ENCODE results near the gene BPIFB1. TPM values are rescaled to one million over a fixed set of nuclear protein-coding genes. Genes with fewer than 3 reads are reported as not detected.

Gene BPIFB1
- total and polyA plus RNA-seq, 9 of the 15 experiments (the other 6 are each of a cell fraction or from before 2014, with no cell fraction given) = not detected

DNA sequence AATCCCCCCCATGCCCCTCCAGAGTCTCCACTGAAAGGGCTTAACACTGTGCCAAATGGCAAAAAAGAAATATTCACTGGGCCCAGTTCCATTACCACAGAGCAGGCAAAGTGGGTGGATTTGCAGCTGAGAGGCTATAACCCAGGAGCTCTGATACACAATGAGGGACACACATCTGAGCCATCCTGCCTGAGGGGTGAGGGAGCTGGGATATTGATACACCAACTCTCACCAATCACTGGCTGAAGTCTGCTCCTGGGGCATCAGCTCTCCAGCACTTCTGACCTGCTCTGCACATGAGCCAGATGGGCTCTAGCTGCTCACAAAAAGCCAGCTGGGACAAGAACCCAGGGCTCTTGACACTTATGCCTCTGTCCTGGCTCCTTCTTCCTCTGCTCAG, 4.9 kb downstream of the BPIFB1 start (continued):
- TF ChIP-seq, protein P1, sequence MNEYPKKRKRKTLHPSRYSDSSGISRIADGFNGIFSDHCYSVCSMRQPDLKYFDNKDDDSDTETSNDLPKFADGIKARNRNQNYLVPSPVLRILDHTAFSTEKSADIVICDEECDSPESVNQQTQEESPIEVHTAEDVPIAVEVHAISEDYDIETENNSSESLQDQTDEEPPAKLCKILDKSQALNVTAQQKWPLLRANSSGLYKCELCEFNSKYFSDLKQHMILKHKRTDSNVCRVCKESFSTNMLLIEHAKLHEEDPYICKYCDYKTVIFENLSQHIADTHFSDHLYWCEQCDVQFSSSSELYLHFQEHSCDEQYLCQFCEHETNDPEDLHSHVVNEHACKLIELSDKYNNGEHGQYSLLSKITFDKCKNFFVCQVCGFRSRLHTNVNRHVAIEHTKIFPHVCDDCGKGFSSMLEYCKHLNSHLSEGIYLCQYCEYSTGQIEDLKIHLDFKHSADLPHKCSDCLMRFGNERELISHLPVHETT (CRISPR knock-in tag; conservative IDR thresholded peaks at IDR 0.05 in 1 of 2, IDR thresholded peaks at IDR 0.05 in 1 of 2) = no peak

DNA sequence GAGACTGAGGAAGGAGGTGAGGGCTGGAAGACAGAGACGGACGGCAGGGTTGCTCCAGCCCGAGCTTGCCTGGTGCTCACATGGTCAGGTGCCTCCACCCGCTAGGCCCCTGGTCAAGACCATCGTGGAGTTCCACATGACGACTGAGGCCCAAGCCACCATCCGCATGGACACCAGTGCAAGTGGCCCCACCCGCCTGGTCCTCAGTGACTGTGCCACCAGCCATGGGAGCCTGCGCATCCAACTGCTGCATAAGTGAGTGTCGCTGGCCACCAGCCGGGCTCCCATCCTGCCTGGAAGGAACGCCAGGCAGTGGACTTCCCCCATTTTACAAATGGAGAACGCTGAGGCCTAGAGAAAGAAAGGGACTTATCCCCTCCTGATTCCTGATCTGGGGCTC, 7.8 kb downstream of the BPIFB1 start:
- Histone ChIP-seq H3K79me2 (ENCODE audit: control insufficient read depth, insufficient read depth, low read length) (no peaks in the 10 kb centered on the region), H3K9ac (ENCODE audit: insufficient read depth in 1 of 2, low read depth in 2 of 2, low read length in 2 of 2) (no peak overlapping the region), H3K4me1 (replicated peaks in 1 of 2; ENCODE audit: control insufficient read depth in 2 of 2, insufficient read depth in 2 of 2, low read length in 2 of 2) (no peaks in the 10 kb centered on the region), H3K27me3 (ENCODE audit: control insufficient read depth in 2 of 2, insufficient read depth in 2 of 2, low read length in 2 of 2) (peaks cover 16 to 54% of the 10 kb centered on the region in 2 experiments; a peak in 4 of 5 replicates), H3K27ac (ENCODE audit: extremely low read depth, low read depth, low read length) (no peak overlapping the region), H4K20me1 (replicated peaks; ENCODE audit: control insufficient read depth, insufficient read depth, low read length) (peaks cover 5% of the 10 kb centered on the region; the same call in 1 of the 2 replicates), H3K36me3 (ENCODE audit: control insufficient read depth, insufficient read depth, low read length) (no peaks in the 10 kb centered on the region), H3K4me2 (ENCODE audit: insufficient read depth, low read length) (no peak overlapping the region), H3K9me3 (replicated peaks; ENCODE audit: control insufficient read depth, insufficient read depth, low read depth, low read length) (no peaks in the 10 kb centered on the region), H3K4me3 (no peak overlapping the region), H3K9me1 (ENCODE audit: control insufficient read depth, insufficient read depth, low read length) (no peaks in the 10 kb centered on the region), H2AFZ (ENCODE audit: low read depth, low read length) (no peak overlapping the region)
- FAIRE-seq (no peak), DNase-seq (ENCODE audit: extremely low read depth in 1 of 4, low spot score in 3 of 4) (no peak), ATAC-seq (no peak)
- 6% methylated on average over 12 of the region's 13 CpGs for WGBS (ENCODE audit: insufficient coverage, low coverage, missing lambda C conversion rate)
- no TSS peak for BruUV-seq (replicated peaks)
- in situ Hi-C loops (cut with MboI) (loop anchor here (10.0 kb wide), 1 partner anchor 196 kb away; no protein-coding TSS in a partner anchor), intact Hi-C loops (cut with micrococcal nuclease) (loop anchor here (10.0 kb wide), 1 partner anchor 56 kb away; the partner anchor contains the start of gene BPIFA1)
- ChIA-PET POLR2A (no interaction called here), CTCF (ENCODE audit: low intra/inter-chr PET ratio) (interaction anchor here (1.8 kb wide), 1 partner anchor 195 kb away, joined by 10 read pairs; no protein-coding TSS in a partner anchor)
- TF ChIP-seq CSDE1 (IDR thresholded peaks at IDR 0.05) (no peak), ZNF77 (CRISPR knock-in tag; IDR thresholded peaks at IDR 0.05) (no peak), FOXM1 (IDR thresholded peaks at IDR 0.05; ENCODE audit: low read depth) (no peak), FOXM1 (CRISPR knock-in tag; IDR thresholded peaks at IDR 0.05; ENCODE audit: low read depth) (no peak), YY1 (IDR thresholded peaks at IDR 0.05; ENCODE audit: borderline replicate concordance in 1 of 3, control insufficient read depth in 1 of 3, extremely low read depth in 1 of 3, insufficient read depth in 3 of 3, insufficient read length in 1 of 3, insufficient replicate concordance in 2 of 3, low read depth in 1 of 3, low read length in 2 of 3) (no peak), SIN3B (IDR thresholded peaks at IDR 0.05; ENCODE audit: low read depth) (no peak), NCOR1 (IDR thresholded peaks at IDR 0.05) (no peak), ZNF764 (CRISPR knock-in tag; IDR thresholded peaks at IDR 0.05; ENCODE audit: low read depth) (no peak), STAG1 (CRISPR knock-in tag; IDR thresholded peaks at IDR 0.05; ENCODE audit: borderline replicate concordance) (no peak), ZNF3 (CRISPR knock-in tag; IDR thresholded peaks at IDR 0.05) (no peak), RBM15 (IDR thresholded peaks at IDR 0.05; ENCODE audit: insufficient read depth, low read length) (no peak), ZNF707 (CRISPR knock-in tag; conservative IDR thresholded peaks at IDR 0.05) (no peak), SNIP1 (IDR thresholded peaks at IDR 0.05; ENCODE audit: low read depth) (no peak), LEF1 (IDR thresholded peaks at IDR 0.05) (no peak), IRF2 (CRISPR knock-in tag; IDR thresholded peaks at IDR 0.05) (no peak), ZNF175 (CRISPR knock-in tag; IDR thresholded peaks at IDR 0.05; ENCODE audit: low read depth) (no peak), ZSCAN29 (IDR thresholded peaks at IDR 0.05) (no peak), ZBTB7A (IDR thresholded peaks at IDR 0.05; ENCODE audit: borderline replicate concordance, control insufficient read depth, low read depth, low read length) (no peak), HLTF (IDR thresholded peaks at IDR 0.05) (no peak)
- TF ChIP-seq, protein P2, sequence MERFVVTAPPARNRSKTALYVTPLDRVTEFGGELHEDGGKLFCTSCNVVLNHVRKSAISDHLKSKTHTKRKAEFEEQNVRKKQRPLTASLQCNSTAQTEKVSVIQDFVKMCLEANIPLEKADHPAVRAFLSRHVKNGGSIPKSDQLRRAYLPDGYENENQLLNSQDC (CRISPR knock-in tag; IDR thresholded peaks at IDR 0.05) = no peak

Data from K562 (cell line).